Naive B cell (primary cell): ENCODE measurements around the gene PDZRN3. TPM values are rescaled to one million over a fixed set of nuclear protein-coding genes. Genes with fewer than 3 reads are reported as not detected.

Experiments
- ATAC-seq, 2 donors: fragments of 150-1000 bp; cut with Tn5 transposase; 2 replicates each; pipeline ENCODE4 v1.10.0; 2021; ENCODE audit warnings: low read depth in 2 of 2, mild to moderate bottlenecking in 2 of 2, moderate library complexity in 2 of 2
- DNase-seq: peaks from one replicate; pipeline ENCODE4 v3.0.0; 2022
- H3K27ac Mint-ChIP-seq, 6 donors: one replicate each; pipeline ENCODE4 v1.8.0; 2020 to 2022; ENCODE audit warnings: mild to moderate bottlenecking in 6 of 6, mixed read lengths in 6 of 6, moderate library complexity in 5 of 6, inconsistent platforms in 2 of 6
- H3K27me3 Mint-ChIP-seq, 3 donors: one replicate each; pipeline ENCODE4 v1.8.0; 2021 to 2022; ENCODE audit warnings: mixed read lengths in 3 of 3, mild to moderate bottlenecking in 1 of 3
- H3K36me3 Mint-ChIP-seq, 2 donors: one replicate each; pipeline ENCODE4 v1.8.0; 2020 to 2022; ENCODE audit warnings: mixed read lengths in 2 of 2, inconsistent platforms in 1 of 2, mild to moderate bottlenecking in 1 of 2
- H3K4me1 Mint-ChIP-seq, 3 donors: one replicate each; pipeline ENCODE4 v1.8.0; 2020 to 2022; ENCODE audit warnings: mixed read lengths in 3 of 3, inconsistent platforms in 1 of 3, mild to moderate bottlenecking in 1 of 3, moderate library complexity in 1 of 3
- H3K4me3 Mint-ChIP-seq, 8 donors: one replicate each; pipeline ENCODE4 v1.8.0; 2020 to 2022; ENCODE audit warnings: mild to moderate bottlenecking in 8 of 8, mixed read lengths in 8 of 8, moderate library complexity in 8 of 8, inconsistent platforms in 2 of 8
- H3K9me3 Mint-ChIP-seq, 7 donors: one replicate each; pipeline ENCODE4 v1.8.0; 2020 to 2022; ENCODE audit warnings: mixed read lengths in 7 of 7, mild to moderate bottlenecking in 5 of 7, inconsistent platforms in 2 of 7, moderate library complexity in 1 of 7
- polyA plus RNA-seq, 6 donors: library from polyadenylated mRNA; unstranded; fragments of 300-500 nt; fragmentation: Illumina TruSeq; gene quantifications; one replicate each; pipeline ENCODE4 v1.2.3, GENCODE V29; 2021; ENCODE audit warnings: low read depth in 6 of 6

The PDZRN3 gene
- polyA plus RNA-seq, 6 donors from 2014 or later = not detected

- ATAC-seq = no peak
- peaks cover 0 to 11% (median 0%) of the 10 kb centered on the region in 7 donors for H3K9me3 Mint-ChIP-seq
- peaks cover 0 to 6% (median 3%) of the 10 kb centered on the region in 3 donors for H3K27me3 Mint-ChIP-seq
- DNase-seq = no peak
- no peaks in the 10 kb centered on the region for H3K4me1 Mint-ChIP-seq
- no peak overlapping the region for H3K4me3 Mint-ChIP-seq
- no peak overlapping the region for H3K27ac Mint-ChIP-seq
- no peaks in the 10 kb centered on the region for H3K36me3 Mint-ChIP-seq
Measured at GRCh38 chr3:73616056-73616455, 8.7 kb downstream of the PDZRN3 start.

GRCh38 chr3:73614419-73614818, 10.3 kb downstream of the PDZRN3 start:
- no peak for ATAC-seq
- Mint-ChIP-seq H3K4me3 (no peak overlapping the region), H3K27ac (no peak overlapping the region), H3K27me3 (peaks cover 0 to 4% (median 3%) of the 10 kb centered on the region in 3 donors), H3K36me3 (no peaks in the 10 kb centered on the region), H3K4me1 (no peaks in the 10 kb centered on the region), H3K9me3 (peaks cover 0 to 8% (median 0%) of the 10 kb centered on the region in 7 donors)
- no peak for DNase-seq

- H3K36me3 Mint-ChIP-seq = no peaks in the 10 kb centered on the region
- H3K4me1 Mint-ChIP-seq = no peaks in the 10 kb centered on the region
- DNase-seq = no peak
- no peak for ATAC-seq
- no peak overlapping the region for H3K27ac Mint-ChIP-seq
- H3K27me3 Mint-ChIP-seq = peaks cover 0 to 3% (median 0%) of the 10 kb centered on the region in 3 donors
- H3K9me3 Mint-ChIP-seq = peaks cover 0 to 11% (median 2%) of the 10 kb centered on the region in 7 donors
- no peak overlapping the region for H3K4me3 Mint-ChIP-seq
Measured at GRCh38 chr3:73611176-73611575, 13.6 kb downstream of the PDZRN3 start.

GRCh38 chr3:73610493-73610892, 14.2 kb downstream of the PDZRN3 start:
- H3K27ac Mint-ChIP-seq = no peak overlapping the region
- DNase-seq (no peak), ATAC-seq (no peak)
- H3K4me3 Mint-ChIP-seq = no peak overlapping the region
- no peaks in the 10 kb centered on the region for H3K36me3 Mint-ChIP-seq
- H3K9me3 Mint-ChIP-seq = peaks cover 0 to 11% (median 2%) of the 10 kb centered on the region in 7 donors
- no peaks in the 10 kb centered on the region for H3K4me1 Mint-ChIP-seq
- H3K27me3 Mint-ChIP-seq = peaks cover 0 to 3% (median 0%) of the 10 kb centered on the region in 3 donors

GRCh38 chr3:73609655-73610054, 15.1 kb downstream of the PDZRN3 start:
- Mint-ChIP-seq H3K36me3 (no peaks in the 10 kb centered on the region), H3K9me3 (peaks cover 0 to 11% (median 2%) of the 10 kb centered on the region in 7 donors), H3K4me3 (no peak overlapping the region), H3K4me1 (no peaks in the 10 kb centered on the region), H3K27me3 (peaks cover 0 to under 1% (median 0%) of the 10 kb centered on the region in 3 donors), H3K27ac (no peak overlapping the region)
- no peak for ATAC-seq
- DNase-seq = no peak

- no peak for ATAC-seq
- no peak overlapping the region for H3K4me3 Mint-ChIP-seq
- no peak overlapping the region for H3K27ac Mint-ChIP-seq
- no peaks in the 10 kb centered on the region for H3K4me1 Mint-ChIP-seq
- no peaks in the 10 kb centered on the region for H3K36me3 Mint-ChIP-seq
- no peak for DNase-seq
- H3K9me3 Mint-ChIP-seq = peaks cover 0 to 11% (median 2%) of the 10 kb centered on the region in 7 donors
- no peaks in the 10 kb centered on the region for H3K27me3 Mint-ChIP-seq
Measured at GRCh38 chr3:73609315-73609641, 15.5 kb downstream of the PDZRN3 start.

GRCh38 chr3:73608456-73609314, 16.1 kb downstream of the PDZRN3 start:
- Mint-ChIP-seq H3K27ac (no peak overlapping the region), H3K36me3 (no peaks in the 10 kb centered on the region), H3K4me1 (no peaks in the 10 kb centered on the region), H3K27me3 (no peaks in the 10 kb centered on the region), H3K4me3 (no peak overlapping the region), H3K9me3 (peaks cover 0 to 11% (median 2%) of the 10 kb centered on the region in 7 donors)
- DNase-seq = no peak
- no peak for ATAC-seq

GRCh38 chr3:73605861-73606260, 18.9 kb downstream of the PDZRN3 start:
- ATAC-seq (no peak), DNase-seq (no peak)
- Mint-ChIP-seq H3K9me3 (peaks cover 0 to 9% (median 0%) of the 10 kb centered on the region in 7 donors), H3K27me3 (no peaks in the 10 kb centered on the region), H3K4me1 (no peaks in the 10 kb centered on the region), H3K4me3 (no peak overlapping the region), H3K36me3 (no peaks in the 10 kb centered on the region), H3K27ac (no peak overlapping the region)

GRCh38 chr3:73605412-73605811, 19.3 kb downstream of the PDZRN3 start:
- no peaks in the 10 kb centered on the region for H3K4me1 Mint-ChIP-seq

GRCh38 chr3:73604451-73604850, 20.3 kb downstream of the PDZRN3 start:
- Mint-ChIP-seq H3K4me3 (no peak overlapping the region), H3K27me3 (no peaks in the 10 kb centered on the region), H3K4me1 (no peaks in the 10 kb centered on the region), H3K9me3 (peaks cover 0 to 13% (median 0%) of the 10 kb centered on the region in 7 donors), H3K36me3 (no peaks in the 10 kb centered on the region), H3K27ac (no peak overlapping the region)
- ATAC-seq (no peak), DNase-seq (no peak)

More at GRCh38 chr3:73605412-73605811, 19.3 kb downstream of the PDZRN3 start:
- H3K27me3 Mint-ChIP-seq = no peaks in the 10 kb centered on the region
- H3K4me3 Mint-ChIP-seq = no peak overlapping the region
- no peak for DNase-seq
- no peaks in the 10 kb centered on the region for H3K36me3 Mint-ChIP-seq
- peaks cover 0 to 9% (median 0%) of the 10 kb centered on the region in 7 donors for H3K9me3 Mint-ChIP-seq
- no peak for ATAC-seq
- no peak overlapping the region for H3K27ac Mint-ChIP-seq

- H3K4me1 Mint-ChIP-seq = no peaks in the 10 kb centered on the region
- ATAC-seq = no peak
- no peaks in the 10 kb centered on the region for H3K27me3 Mint-ChIP-seq
- no peak overlapping the region for H3K4me3 Mint-ChIP-seq
- no peak overlapping the region for H3K27ac Mint-ChIP-seq
- H3K36me3 Mint-ChIP-seq = no peaks in the 10 kb centered on the region
- H3K9me3 Mint-ChIP-seq = peaks cover 0 to 13% (median 0%) of the 10 kb centered on the region in 7 donors
- no peak for DNase-seq
Measured at GRCh38 chr3:73603762-73604171, 21.0 kb downstream of the PDZRN3 start.

GRCh38 chr3:73602170-73602569, 22.6 kb downstream of the PDZRN3 start:
- no peaks in the 10 kb centered on the region for H3K36me3 Mint-ChIP-seq
- H3K4me1 Mint-ChIP-seq = no peaks in the 10 kb centered on the region
- H3K9me3 Mint-ChIP-seq = peaks cover 0 to 8% (median 0%) of the 10 kb centered on the region in 7 donors
- DNase-seq (no peak), ATAC-seq (no peak)
- no peaks in the 10 kb centered on the region for H3K27me3 Mint-ChIP-seq
- H3K27ac Mint-ChIP-seq = no peak overlapping the region
- no peak overlapping the region for H3K4me3 Mint-ChIP-seq

GRCh38 chr3:73601481-73601880, 23.3 kb downstream of the PDZRN3 start:
- H3K27ac Mint-ChIP-seq = no peak overlapping the region

GRCh38 chr3:73601011-73601410, 23.7 kb downstream of the PDZRN3 start:
- no peaks in the 10 kb centered on the region for H3K36me3 Mint-ChIP-seq
- no peaks in the 10 kb centered on the region for H3K4me1 Mint-ChIP-seq
- H3K9me3 Mint-ChIP-seq = peaks cover 0 to 8% (median 0%) of the 10 kb centered on the region in 7 donors
- DNase-seq (no peak), ATAC-seq (no peak)
- no peaks in the 10 kb centered on the region for H3K27me3 Mint-ChIP-seq
- H3K27ac Mint-ChIP-seq = no peak overlapping the region
- no peak overlapping the region for H3K4me3 Mint-ChIP-seq

More at GRCh38 chr3:73601481-73601880, 23.3 kb downstream of the PDZRN3 start:
- DNase-seq (no peak), ATAC-seq (no peak)
- Mint-ChIP-seq H3K27me3 (no peaks in the 10 kb centered on the region), H3K4me1 (no peaks in the 10 kb centered on the region), H3K9me3 (peaks cover 0 to 8% (median 0%) of the 10 kb centered on the region in 7 donors), H3K36me3 (no peaks in the 10 kb centered on the region), H3K4me3 (no peak overlapping the region)
